H1 (cell line): ENCODE results near the gene ARHGAP22. TPM values are rescaled to one million over a fixed set of nuclear protein-coding genes. Genes with fewer than 3 reads are reported as not detected.

ENCODE experiments used
- CTCF ChIA-PET: fragments of 300-600 bp; sonication (Branson Sonifier 250); formaldehyde crosslinking; loops from one replicate; lab custom pipeline; 2021; ENCODE audit not compliant: partially characterized antibody; lab: Charles Lee
- POLR2A ChIA-PET: fragments of 300-600 bp; sonication (Branson Sonifier 250); formaldehyde crosslinking; loops from one replicate; lab custom pipeline; 2021; ENCODE audit warnings: inconsistent platforms; ENCODE audit not compliant: partially characterized antibody; lab: Charles Lee
- DNase-seq, 2 experiments: peaks; one replicate each; pipeline versions ENCODE4 v3.0.0 to v3.0.0-alpha.2; 2010 to 2022; ENCODE audit warnings: low spot score in 2 of 2, low read depth in 1 of 2, mixed read lengths in 1 of 2
- FAIRE-seq: peaks from 2 replicates; lab custom pipeline; 2011; peaks lifted over from hg19 to GRCh38; lab: Jason Lieb, UNC
- H2AFZ ChIP-seq: 2 replicates; pipeline ENCODE4 v1.8.1; 2012; ENCODE audit warnings: low read length, inconsistent platforms
- H2AK5ac ChIP-seq: 2 replicates; pipeline ENCODE4 v1.6.1; 2013; ENCODE audit warnings: low read depth, low read length
- H2BK120ac ChIP-seq: replicated peaks from 2 replicates; pipeline ENCODE3; 2013; ENCODE audit warnings: low read depth, low read length, inconsistent platforms
- H2BK12ac ChIP-seq: 2 replicates; pipeline ENCODE4 v1.6.1; 2013; ENCODE audit warnings: low read depth, low read length
- H2BK15ac ChIP-seq: 2 replicates; pipeline ENCODE4 v1.6.1; 2013; ENCODE audit warnings: low read length
- H2BK20ac ChIP-seq: 2 replicates; pipeline ENCODE4 v1.6.1; 2013; ENCODE audit warnings: low read length
- H2BK5ac ChIP-seq: 2 replicates; pipeline ENCODE4 v1.6.1; 2013; ENCODE audit warnings: low read depth, low read length
- H3K14ac ChIP-seq: 2 replicates; pipeline ENCODE4 v1.6.1; 2013; ENCODE audit warnings: inconsistent platforms; ENCODE audit not compliant: insufficient read length
- H3K18ac ChIP-seq: 2 replicates; pipeline ENCODE4 v1.6.1; 2013; ENCODE audit warnings: low read length; ENCODE audit errors: extremely low read depth
- H3K23ac ChIP-seq: 2 replicates; pipeline ENCODE4 v1.6.1; 2013; ENCODE audit warnings: inconsistent platforms; ENCODE audit not compliant: insufficient read length
- H3K23me2 ChIP-seq: 2 replicates; pipeline ENCODE4 v1.6.1; 2013; ENCODE audit warnings: low read depth, low read length
- H3K27ac ChIP-seq: 2 replicates; pipeline ENCODE4 v1.6.1; 2011; ENCODE audit warnings: low read depth, low read length, inconsistent platforms
- H3K27me3 ChIP-seq, 4 experiments: replicated peaks in 1 of 4; 1 replicate in 1 of 4; 2 replicates in 3 of 4; pipeline versions ENCODE4 v1.6.1 to v1.8.1; 2011 to 2013; ENCODE audit warnings: low read length in 3 of 4, mild to moderate bottlenecking in 3 of 4, inconsistent platforms in 2 of 4, mixed read lengths in 2 of 4, moderate library complexity in 1 of 4; ENCODE audit not compliant: control insufficient read depth in 3 of 4, insufficient read depth in 3 of 4; ENCODE audit errors: extremely low read depth in 1 of 4
- H3K36me3 ChIP-seq, 4 experiments: 2 replicates each; pipeline versions ENCODE4 v1.6.1 to v1.8.1; 2011 to 2013; ENCODE audit warnings: mild to moderate bottlenecking in 4 of 4, low read length in 3 of 4, moderate library complexity in 2 of 4, control low read depth in 1 of 4, inconsistent platforms in 1 of 4; ENCODE audit not compliant: insufficient read depth in 4 of 4, control insufficient read depth in 2 of 4
- H3K4ac ChIP-seq: replicated peaks from 2 replicates; pipeline ENCODE3; 2013; ENCODE audit warnings: low read length, low read depth, mixed read lengths, inconsistent platforms; ENCODE audit not compliant: insufficient read length
- H3K4me1 ChIP-seq, 4 experiments: replicated peaks in 1 of 4; 1 replicate in 1 of 4; 2 replicates in 3 of 4; pipeline versions ENCODE4 v1.6.1 to v1.8.1; 2011 to 2013; ENCODE audit warnings: low read length in 3 of 4, inconsistent platforms in 2 of 4, mixed read lengths in 1 of 4; ENCODE audit not compliant: insufficient read depth in 4 of 4, control insufficient read depth in 3 of 4
- H3K4me2 ChIP-seq, 2 experiments: 2 replicates each; pipeline versions ENCODE4 v1.6.1 to v1.8.1; 2011 to 2013; ENCODE audit warnings: low read depth in 2 of 2, low read length in 2 of 2, control low read depth in 1 of 2, inconsistent platforms in 1 of 2, mild to moderate bottlenecking in 1 of 2; ENCODE audit not compliant: insufficient read depth in 1 of 2
- H3K4me3 ChIP-seq, 4 experiments: fragments of 200-600, 300-600 bp in 1 of 4; sonication (generic), shearing (Covaris generic), sonication (Bioruptor Twin) in 1 of 4; 2 replicates each; pipeline versions ENCODE4 v1.5.1 to v1.8.1; 2011 to 2016; ENCODE audit warnings: low read length in 4 of 4, low read depth in 3 of 4, control low read depth in 2 of 4, inconsistent platforms in 2 of 4, mild to moderate bottlenecking in 2 of 4, mixed read lengths in 1 of 4, moderate library complexity in 1 of 4; ENCODE audit not compliant: insufficient read depth in 2 of 4; ENCODE audit errors: extremely low read depth in 1 of 4
- H3K56ac ChIP-seq: replicated peaks from 2 replicates; pipeline ENCODE3; 2013; ENCODE audit warnings: low read depth, mild to moderate bottlenecking, mixed read lengths, low read length, inconsistent platforms; ENCODE audit not compliant: insufficient read length
- H3K79me1 ChIP-seq: 2 replicates; pipeline ENCODE4 v1.6.1; 2013; ENCODE audit warnings: low read depth, low read length, control low read depth
- H3K79me2 ChIP-seq, 2 experiments: 2 replicates each; pipeline versions ENCODE4 v1.6.1 to v1.8.1; 2012 to 2013; ENCODE audit warnings: low read length in 2 of 2, mild to moderate bottlenecking in 2 of 2, inconsistent platforms in 1 of 2; ENCODE audit not compliant: insufficient read depth in 2 of 2, control insufficient read depth in 1 of 2
- H3K9ac ChIP-seq, 4 experiments: replicated peaks in 1 of 4; 1 replicate in 1 of 4; 2 replicates in 3 of 4; pipeline versions ENCODE4 v1.6.1 to v1.8.1; 2011 to 2013; ENCODE audit warnings: low read depth in 3 of 4, low read length in 3 of 4, control low read depth in 2 of 4, mild to moderate bottlenecking in 2 of 4, moderate library complexity in 2 of 4, inconsistent platforms in 1 of 4; ENCODE audit errors: extremely low read depth in 1 of 4
- H3K9me3 ChIP-seq, 2 experiments: 2 replicates each; pipeline versions ENCODE4 v1.6.1 to v1.8.1; 2012 to 2013; ENCODE audit warnings: mild to moderate bottlenecking in 2 of 2, moderate library complexity in 2 of 2, control low read depth in 1 of 2, inconsistent platforms in 1 of 2, low read depth in 1 of 2, low read length in 1 of 2, mixed read lengths in 1 of 2; ENCODE audit not compliant: insufficient read depth in 2 of 2
- H4K20me1 ChIP-seq, 2 experiments: replicated peaks in 1 of 2; 2 replicates each; pipeline versions ENCODE3 to v1.8.1; 2011 to 2013; ENCODE audit warnings: inconsistent platforms in 2 of 2, low read length in 2 of 2, mild to moderate bottlenecking in 1 of 2; ENCODE audit not compliant: insufficient read depth in 2 of 2, control insufficient read depth in 1 of 2
- H4K5ac ChIP-seq: 2 replicates; pipeline ENCODE4 v1.6.1; 2013; ENCODE audit warnings: low read length, low read depth, mixed read lengths, inconsistent platforms; ENCODE audit not compliant: insufficient read length
- H4K8ac ChIP-seq: 2 replicates; pipeline ENCODE4 v1.8.0; 2013; ENCODE audit warnings: mild to moderate bottlenecking, moderate library complexity, low read length, inconsistent platforms; ENCODE audit not compliant: insufficient read depth; ENCODE audit errors: extremely low read depth
- H4K91ac ChIP-seq: replicated peaks from 2 replicates; pipeline ENCODE3; 2013; ENCODE audit warnings: low read length, mixed read lengths, inconsistent platforms; ENCODE audit not compliant: insufficient read length
- CHD1 ChIP-seq: IDR thresholded peaks from 2 replicates; pipeline ENCODE4 v1.6.1; 2012; ENCODE audit warnings: low read depth, low read length, improper control_type of control experiment
- KDM1A ChIP-seq: fragments of 200-600, 300-600 bp; sonication (generic); IDR thresholded peaks from 2 replicates; pipeline ENCODE4 v1.7.1; 2016; ENCODE audit warnings: mild to moderate bottlenecking, low read length, borderline replicate concordance
- ZNF274 ChIP-seq: IDR thresholded peaks from 2 replicates; pipeline ENCODE4 v1.7.0; 2012; ENCODE audit warnings: low read length, borderline replicate concordance; ENCODE audit errors: extremely low read depth
- WGBS, 2 experiments: shearing (Covaris generic) in 1 of 2; methylation state at CpG; one replicate each; pipeline versions ENCODE4 v1.1.6 to v1.1.7; 2013 to 2015; ENCODE audit warnings: low lambda C conversion rate in 2 of 2, mixed read lengths in 2 of 2, inconsistent platforms in 1 of 2, low coverage in 1 of 2, missing lambda C conversion rate in 1 of 2; ENCODE audit not compliant: insufficient replicate concordance in 2 of 2, insufficient coverage in 1 of 2, insufficient read length in 1 of 2; ENCODE audit errors: extremely low coverage in 1 of 2, missing lambda C conversion rate in 1 of 2; 5-methylcytosine and 5-hydroxymethylcytosine counted together
- polyA plus RNA-seq, 7 experiments: library from polyadenylated mRNA; depleted of rRNA in 3 of 7; stranded (reverse) in 5 of 7; unstranded in 2 of 7; fragments of >200 nt in 5 of 7; fragments of 200-250 nt in 2 of 7; gene quantifications; 1 replicate in 5 of 7; 2 replicates in 1 of 7; 4 replicates in 1 of 7; pipeline versions ENCODE4 v1.2.1 to v1.2.3, GENCODE V29; 2011 to 2013; ENCODE audit warnings: missing spikeins in 2 of 7, mixed read lengths in 2 of 7
- total RNA-seq: library from RNA; stranded (reverse); fragmentation: NEBNext Ultra II Directional; extraction: Animal tissue kit (Norgen Biotek cat#: 25700); gene quantifications from 2 replicates; pipeline ENCODE4 v1.2.1, GENCODE V29; 2021

The ARHGAP22 gene
- total and polyA plus RNA-seq, 2 of the 8 experiments (the other 6 are each of a cell fraction or from before 2014, with no cell fraction given): 3.6 to 11.2 TPM

DNA sequence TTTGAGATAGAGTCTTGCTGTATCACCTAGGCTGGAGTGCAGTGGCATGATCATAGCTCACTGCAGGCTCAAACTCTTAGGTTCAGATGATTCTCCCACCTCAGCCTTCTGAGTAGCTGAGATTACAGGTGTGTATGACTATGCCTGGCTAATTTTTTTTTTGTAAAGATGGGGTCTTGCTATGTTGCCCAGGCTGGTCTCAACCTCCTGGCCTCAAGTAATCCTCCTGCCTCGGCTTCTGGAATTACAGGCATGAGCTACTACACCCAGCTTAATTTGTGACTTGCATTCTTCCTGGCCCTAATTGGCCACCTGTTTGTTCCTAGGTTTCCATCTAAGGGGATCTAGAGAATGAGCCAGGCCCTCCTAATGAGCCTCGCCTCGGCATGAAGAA lies 9.3 kb downstream of the ARHGAP22 start:
- Histone ChIP-seq H2BK5ac (no peak overlapping the region), H3K18ac (no peak overlapping the region), H3K27ac (no peak overlapping the region), H3K4ac (no peak overlapping the region)
- TF ChIP-seq ZNF274: no peak
- no peak for TF ChIP-seq CHD1
- TF ChIP-seq KDM1A: 0 out of 2 replicates have a peak, but pooled peaks have one; percentile 46
- TF ChIP-seq, all 59 proteins: peak for 1
- ChIA-PET CTCF (interaction anchor here (0.5 to 18.5 kb wide), 10 partner anchors 9 to 71 kb away, joined by 3 to 172 read pairs (median 4); partner anchors contain the start of gene ARHGAP22), POLR2A (no interaction called here)
- Histone ChIP-seq H2AK5ac (no peak overlapping the region; the same call in 1 of the 2 replicates), H4K91ac (no peak overlapping the region), H2AFZ (no peak overlapping the region), H4K20me1 (no peaks in the 10 kb centered on the region), H3K23ac (no peak overlapping the region), H3K79me2 (no peaks in the 10 kb centered on the region), H3K4me1 (peaks cover 2 to 17% (median 8%) of the 10 kb centered on the region in 4 experiments; a peak in 5 of 7 replicates), H2BK20ac (0 out of 2 replicates have a peak overlapping the region, but pooled peaks have one; percentile 49), H3K14ac (no peak overlapping the region), H4K8ac (no peak overlapping the region), H2BK12ac (no peak overlapping the region), H3K36me3 (no peaks in the 10 kb centered on the region), H2BK120ac (no peak overlapping the region), H3K4me3 (no peak overlapping the region), H3K56ac (no peak overlapping the region), H4K5ac (no peak overlapping the region), H3K27me3 (no peaks in the 10 kb centered on the region; a peak in 2 of 7 replicates), H3K9me3 (no peaks in the 10 kb centered on the region), H3K9ac (no peak overlapping the region), H3K79me1 (no peaks in the 10 kb centered on the region), H3K23me2 (no peaks in the 10 kb centered on the region), H3K4me2 (no peak overlapping the region), H2BK15ac (no peak overlapping the region)
- no peak for FAIRE-seq
- 92% methylated on average over 3 of the region's 3 CpGs; no CpG with 5 or more reads in 1 of the 2 experiments for WGBS, 2 experiments
- no peak for DNase-seq
